Vagina (tissue), 2 donors: ENCODE data around the gene PRR5. TPM values are rescaled to one million over a fixed set of nuclear protein-coding genes. Genes with fewer than 3 reads are reported as not detected.

ENCODE experiments used
- DNase-seq, 2 donors: peaks; one replicate each; pipeline ENCODE4 v3.0.0-alpha.2; 2017; ENCODE audit errors: extremely low spot score in 2 of 2
- H3K27ac ChIP-seq: fragments of 200-600 bp; sonication (generic); one replicate; pipeline ENCODE4 v1.5.1; 2019
- H3K27me3 ChIP-seq: fragments of 200-600 bp; sonication (generic); one replicate; pipeline ENCODE4 v1.5.1; 2019
- H3K36me3 ChIP-seq, 2 donors: fragments of 200-600 bp; sonication (generic); one replicate each; pipeline ENCODE4 v1.5.1; 2017 to 2019
- H3K4me1 ChIP-seq: fragments of 200-600 bp; sonication (generic); one replicate; pipeline ENCODE4 v1.5.1; 2019
- H3K4me3 ChIP-seq, 2 donors: fragments of 200-600 bp; sonication (generic); 1 replicate in 1 of 2; 2 replicates in 1 of 2; pipeline ENCODE4 v1.5.1; 2016 to 2019
- H3K9me3 ChIP-seq: fragments of 200-600 bp; sonication (generic); one replicate; pipeline ENCODE4 v1.5.1; 2019
- CTCF ChIP-seq, 3 experiments: fragments of 450-650 bp in 2 of 3; fragments of 200-600 bp in 1 of 3; sonication (generic) in 1 of 3; IDR thresholded peaks; one replicate each; pipeline ENCODE4 v1.5.1; 2017 to 2019; ENCODE audit warnings: antibody characterized with exemption in 3 of 3, mild to moderate bottlenecking in 2 of 3, moderate library complexity in 2 of 3
- POLR2A ChIP-seq, 2 donors: fragments of 450-650 bp; IDR thresholded peaks; one replicate each; pipeline ENCODE4 v1.6.1; 2017; ENCODE audit warnings: antibody characterized with exemption in 2 of 2, mild to moderate bottlenecking in 2 of 2, moderate library complexity in 2 of 2
- POLR2AphosphoS5 ChIP-seq, 2 donors: sonication (generic); formaldehyde crosslinking; IDR thresholded peaks; one replicate each; pipeline ENCODE4 v1.9.0; 2017; ENCODE audit warnings: antibody characterized with exemption in 2 of 2, mild to moderate bottlenecking in 2 of 2, low read depth in 1 of 2; ENCODE audit not compliant: insufficient read depth in 1 of 2
- intact Hi-C: fragments of 100-400 bp; cut with DNase I; formaldehyde crosslinking; loops from one replicate; pipeline ENCODE4 v1.15.1; 2023
- total RNA-seq: library from RNA; depleted of rRNA; stranded (reverse); fragments of >200 nt; gene quantifications from one replicate; pipeline ENCODE4 v1.2.3, GENCODE V29; 2016

The PRR5 gene
- total RNA-seq, 1 donor from 2014 or later = 36.8 TPM

- Histone ChIP-seq H3K27ac (peak overlapping the region; percentile 16), H3K27me3 (no peaks in the 10 kb centered on the region), H3K4me1 (peaks cover 43% of the 10 kb centered on the region), H3K36me3 (peaks cover 0 to 4% of the 10 kb centered on the region in 2 donors), H3K9me3 (no peaks in the 10 kb centered on the region), H3K4me3 (no peak overlapping the region)
- TF ChIP-seq POLR2A (IDR thresholded peaks at IDR 0.05) = no peak
- TF ChIP-seq CTCF (IDR thresholded peaks at IDR 0.05) = no peak
- TF ChIP-seq POLR2AphosphoS5 (IDR thresholded peaks at IDR 0.05; ENCODE audit: insufficient read depth in 1 of 2, low read depth in 1 of 2) = no peak
- intact Hi-C loops = no loop called here
- no peak for DNase-seq
Measured at GRCh38 chr22:44711690-44712555, 9.9 kb downstream of the PRR5 start.

- intact Hi-C loops = no loop called here
Measured at GRCh38 chr22:44712962-44713361, 11.0 kb downstream of the PRR5 start.

GRCh38 chr22:44714703-44715350, 12.8 kb downstream of the PRR5 start:
- intact Hi-C loops = no loop called here
- no peak for DNase-seq
- Histone ChIP-seq H3K27ac (no peak overlapping the region), H3K4me1 (peaks cover 38% of the 10 kb centered on the region), H3K4me3 (no peak overlapping the region), H3K27me3 (no peaks in the 10 kb centered on the region), H3K36me3 (peaks cover 0 to 4% of the 10 kb centered on the region in 2 donors), H3K9me3 (no peaks in the 10 kb centered on the region)
- TF ChIP-seq CTCF (IDR thresholded peaks at IDR 0.05) (no peak), POLR2AphosphoS5 (IDR thresholded peaks at IDR 0.05; ENCODE audit: insufficient read depth in 1 of 2, low read depth in 1 of 2) (peak; percentile 35 to 77)

More at GRCh38 chr22:44712962-44713361, 11.0 kb downstream of the PRR5 start:
- no peak for DNase-seq
- H3K36me3 ChIP-seq = peaks cover 0 to 4% of the 10 kb centered on the region in 2 donors
- no peak for TF ChIP-seq POLR2AphosphoS5 (IDR thresholded peaks at IDR 0.05; ENCODE audit: insufficient read depth in 1 of 2, low read depth in 1 of 2)
- no peak for TF ChIP-seq POLR2A (IDR thresholded peaks at IDR 0.05)
- TF ChIP-seq CTCF (IDR thresholded peaks at IDR 0.05) = no peak
- H3K9me3 ChIP-seq = no peaks in the 10 kb centered on the region
- H3K4me1 ChIP-seq = peaks cover 43% of the 10 kb centered on the region
- no peak overlapping the region for H3K4me3 ChIP-seq
- H3K27ac ChIP-seq = no peak overlapping the region
- no peaks in the 10 kb centered on the region for H3K27me3 ChIP-seq

- Histone ChIP-seq H3K27ac (no peak overlapping the region), H3K4me1 (peaks cover 8% of the 10 kb centered on the region), H3K27me3 (no peaks in the 10 kb centered on the region), H3K4me3 (no peak overlapping the region), H3K9me3 (no peaks in the 10 kb centered on the region), H3K36me3 (peaks cover 0 to 4% of the 10 kb centered on the region in 2 donors)
- no peak for DNase-seq
- TF ChIP-seq POLR2AphosphoS5 (IDR thresholded peaks at IDR 0.05; ENCODE audit: insufficient read depth in 1 of 2, low read depth in 1 of 2) = no peak
- no peak for TF ChIP-seq POLR2A (IDR thresholded peaks at IDR 0.05)
- no peak for TF ChIP-seq CTCF (IDR thresholded peaks at IDR 0.05)
- intact Hi-C loops = no loop called here
Measured at GRCh38 chr22:44718418-44718817, 16.4 kb downstream of the PRR5 start.
